ENCODE measurements around the gene CARD19.

CARD19 gene

DNA sequence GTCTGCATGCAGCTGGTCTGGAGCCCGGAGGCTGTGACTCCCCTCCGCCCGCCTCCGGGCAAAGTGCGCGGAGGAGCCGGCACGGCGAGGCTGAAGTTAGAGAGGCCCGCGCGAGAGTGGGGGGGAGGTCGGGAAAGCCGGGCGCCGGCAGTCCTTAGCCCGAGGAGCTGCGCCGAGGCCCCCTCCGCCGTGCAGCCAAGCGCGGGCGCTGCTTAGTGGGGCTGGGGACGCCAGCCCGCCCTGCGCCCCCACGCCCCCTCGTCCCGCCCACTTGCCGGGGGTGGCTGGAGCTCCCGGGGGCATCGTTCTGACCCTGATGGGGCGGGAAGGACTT lies 37.6 kb downstream of the CARD19 start:
- H3K4me1 ChIP-seq: peaks cover 76 to 94% (median 89%) of the 10 kb centered on the region in 10 experiments
- peaks cover 0 to 50% (median 33%) of the 10 kb centered on the region in 11 experiments; a peak in 14 of 22 replicates for H4K20me1 ChIP-seq
- H3K36me3 ChIP-seq: peaks cover 0 to 41% (median 9%) of the 10 kb centered on the region in 11 experiments; a peak in 13 of 22 replicates
- H3K9ac ChIP-seq: peak overlapping the region; percentile 81 to 97 (median 90)
- TF ChIP-seq Cebpa-rat (IDR thresholded peaks at IDR 0.05): no peak
- H3K4me3 ChIP-seq: peak overlapping the region; percentile 84 to 97 (median 88)
- peak overlapping the region; percentile 82 to 100 (median 98) for H3K4me2 ChIP-seq
- no peaks in the 10 kb centered on the region for H3K27me3 ChIP-seq
- peaks cover 1 to 3% (median 2%) of the 10 kb centered on the region in 11 experiments; a peak in 20 of 22 replicates for H3K9me3 ChIP-seq (replicated peaks in 1 of 11)
- peak overlapping the region; percentile 77 to 96 (median 89) for H3K27ac ChIP-seq

DNA sequence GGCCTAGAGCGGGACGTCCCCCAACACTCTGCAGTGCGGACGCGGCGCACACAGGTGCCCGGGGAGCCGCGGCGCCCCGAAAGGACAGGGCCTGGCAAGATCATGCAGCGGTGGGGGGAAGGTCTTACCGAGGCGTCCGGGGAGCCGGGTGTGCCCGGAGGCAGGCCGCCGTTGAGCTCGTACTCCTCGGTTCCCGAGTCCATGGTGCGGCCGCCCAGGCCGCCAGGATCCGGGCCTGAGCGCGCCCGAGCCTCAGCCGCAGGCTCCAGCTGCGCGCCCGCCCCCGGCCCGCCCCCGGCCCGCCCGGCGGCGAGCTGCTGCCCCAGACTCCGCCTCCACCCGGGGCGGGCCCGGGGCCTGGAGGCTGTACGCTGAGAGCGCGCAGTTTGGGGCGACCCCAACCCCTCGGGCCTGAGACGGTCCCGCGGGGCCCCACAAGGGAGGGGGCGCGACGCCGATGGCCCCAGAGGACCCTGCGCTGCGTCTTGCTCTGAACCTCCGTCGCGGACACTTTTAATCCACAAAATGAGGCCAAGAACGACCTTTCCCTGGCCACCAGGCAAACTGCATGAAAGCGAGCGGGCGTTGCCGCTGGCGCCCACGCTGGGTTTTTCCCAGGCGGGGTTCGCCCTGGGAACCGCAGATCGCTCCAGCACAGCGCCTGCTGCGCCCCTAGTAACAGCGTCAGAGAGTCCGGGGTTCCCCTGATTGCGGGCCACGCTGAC lies 38.2 kb downstream of the CARD19 start, which contains the start of gene NINJ1:
Gene NINJ1, minus strand, starts transcription at position 237 of the 725 bp plus-strand sequence. Its CDS starts 34 bp downstream, at position 203.
- Histone ChIP-seq H3K4me2 (peak within 1 kb of the TSS; percentile 82 to 100 (median 98)), H3K27me3 (no peaks in the 10 kb centered on the region), H3K27ac (peak within 1 kb of the TSS; percentile 77 to 96 (median 89)), H4K20me1 (peaks cover 0 to 45% (median 28%) of the 10 kb centered on the region in 11 experiments; a peak in 13 of 22 replicates), H3K4me1 (peaks cover 71 to 93% (median 87%) of the 10 kb centered on the region in 10 experiments), H3K9ac (peak within 1 kb of the TSS; percentile 81 to 97 (median 90)), H3K4me3 (peak within 1 kb of the TSS; percentile 84 to 97 (median 88)), H3K36me3 (peaks cover 0 to 36% (median 9%) of the 10 kb centered on the region in 11 experiments; a peak in 12 of 22 replicates), H3K9me3 (replicated peaks in 1 of 11) (peaks cover 7 to 9% (median 8%) of the 10 kb centered on the region in 11 experiments)
- no peak for TF ChIP-seq Cebpa-rat (IDR thresholded peaks at IDR 0.05)

DNA sequence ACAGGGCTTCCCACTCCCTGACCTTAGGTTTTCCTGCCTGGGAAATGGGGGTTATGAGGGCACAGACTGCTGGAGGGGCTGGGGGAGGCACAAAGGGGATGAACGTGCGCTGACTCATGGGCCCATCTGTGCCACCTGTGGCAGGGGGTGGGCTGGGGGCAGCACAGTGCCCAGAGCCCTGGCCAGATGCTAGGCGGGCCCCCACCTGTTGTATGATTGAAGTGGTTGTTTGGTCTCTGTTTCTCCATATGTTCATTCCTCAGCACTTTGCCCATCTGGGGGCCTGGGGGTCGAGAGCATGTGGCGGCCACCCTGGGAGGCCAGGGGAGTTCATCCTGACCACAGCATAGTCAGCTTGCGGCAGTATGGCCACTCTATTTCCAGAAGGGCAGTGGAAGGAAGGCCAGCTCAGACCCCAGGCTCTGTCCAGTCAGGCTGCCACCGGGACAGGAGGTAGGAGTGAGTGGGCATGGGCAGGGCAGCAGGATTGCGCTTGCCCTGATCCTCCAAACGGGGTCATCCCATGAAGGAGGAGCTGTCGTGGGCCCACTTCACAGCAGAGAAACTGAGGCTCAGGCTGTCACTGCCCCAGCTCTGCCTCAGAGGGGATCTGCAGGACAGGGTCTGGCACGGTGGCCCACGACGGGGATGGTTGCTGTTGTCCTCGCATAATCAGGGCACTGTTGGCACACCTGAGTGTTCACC lies 38.9 kb downstream of the CARD19 start:
- Histone ChIP-seq H3K4me2 (peak overlapping the region; percentile 82 to 100 (median 97)), H3K9ac (peak overlapping the region; percentile 81 to 97 (median 90)), H3K4me1 (peaks cover 71 to 93% (median 87%) of the 10 kb centered on the region in 10 experiments), H3K4me3 (peak overlapping the region; percentile 84 to 97 (median 88)), H3K27me3 (no peaks in the 10 kb centered on the region), H3K27ac (peak overlapping the region; percentile 77 to 96 (median 89)), H3K36me3 (peaks cover 0 to 29% (median 5%) of the 10 kb centered on the region in 11 experiments; a peak in 11 of 22 replicates), H3K9me3 (replicated peaks in 1 of 11) (peaks cover 11 to 16% (median 14%) of the 10 kb centered on the region in 11 experiments), H4K20me1 (peaks cover 0 to 37% (median 21%) of the 10 kb centered on the region in 11 experiments; a peak in 13 of 22 replicates)
- TF ChIP-seq Cebpa-rat (IDR thresholded peaks at IDR 0.05): no peak

DNA sequence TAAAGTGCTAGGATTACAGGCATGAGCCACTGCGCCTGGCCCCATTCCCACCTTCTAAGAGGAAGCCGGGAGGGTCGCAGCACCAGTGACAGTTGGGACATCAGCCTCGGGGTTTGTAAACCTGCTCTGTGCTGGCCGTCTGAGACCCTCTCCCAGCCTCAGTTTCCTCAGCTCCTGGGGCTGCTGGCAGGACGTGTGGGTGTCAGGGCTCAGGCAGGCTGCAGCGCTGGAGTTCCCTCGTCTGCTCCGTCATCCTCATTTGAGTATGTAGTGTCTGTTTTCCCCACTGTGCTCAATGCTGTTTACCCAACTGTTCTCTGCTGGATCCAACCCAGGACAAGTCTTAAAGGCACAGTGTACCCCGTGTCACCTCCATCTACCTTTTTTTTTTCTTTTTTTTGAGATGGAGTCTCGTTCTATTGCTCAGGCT lies 40.0 kb downstream of the CARD19 start:
- Histone ChIP-seq H3K27ac (peak overlapping the region; percentile 7 to 94 (median 75); a peak in 17 of 22 replicates), H3K4me3 (peak overlapping the region in 1 of 10 experiments; percentile 33; a peak in 2 of 20 replicates), H3K4me1 (peaks cover 71 to 93% (median 87%) of the 10 kb centered on the region in 10 experiments), H3K27me3 (no peaks in the 10 kb centered on the region), H3K9ac (peak overlapping the region in 9 of 11 experiments; percentile 10 to 91 (median 30); a peak in 9 of 22 replicates), H3K36me3 (peaks cover 0 to 18% (median 0%) of the 10 kb centered on the region in 11 experiments; a peak in 3 of 22 replicates), H3K4me2 (peak overlapping the region; percentile 82 to 100 (median 97)), H4K20me1 (peaks cover 0 to 26% (median 9%) of the 10 kb centered on the region in 11 experiments; a peak in 8 of 22 replicates), H3K9me3 (replicated peaks in 1 of 11) (peaks cover 11 to 19% (median 14%) of the 10 kb centered on the region in 11 experiments)
- TF ChIP-seq Cebpa-rat (IDR thresholded peaks at IDR 0.05): no peak

DNA sequence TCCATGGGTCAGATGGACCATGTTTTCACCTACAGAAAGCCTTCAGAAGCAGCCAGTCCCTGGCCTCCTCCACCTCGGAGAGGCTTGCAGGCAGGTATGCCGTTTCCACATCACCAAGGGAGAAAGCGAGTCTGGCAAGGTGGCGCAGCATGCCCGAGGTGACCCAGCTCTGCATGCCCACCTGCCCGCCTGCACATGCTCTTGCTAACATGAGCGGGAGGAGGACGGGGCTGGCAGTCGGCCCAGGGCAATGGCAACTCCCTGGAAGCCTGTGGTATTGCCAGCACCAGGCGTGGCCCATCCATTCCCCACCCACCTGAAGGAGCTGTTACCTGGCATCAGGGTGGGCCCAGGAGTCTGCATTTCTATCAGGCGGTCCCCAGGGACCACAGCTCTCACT lies 41.3 kb downstream of the CARD19 start:
- Histone ChIP-seq H3K4me1 (peaks cover 71 to 93% (median 87%) of the 10 kb centered on the region in 10 experiments), H3K36me3 (peaks cover 0 to 4% (median 0%) of the 10 kb centered on the region in 11 experiments; a peak in 1 of 22 replicates), H3K9me3 (replicated peaks in 1 of 11) (peaks cover 11 to 19% (median 14%) of the 10 kb centered on the region in 11 experiments), H4K20me1 (peaks cover 0 to 13% (median 0%) of the 10 kb centered on the region in 11 experiments; a peak in 8 of 22 replicates), H3K4me3 (0 out of 20 replicates have a peak overlapping the region, but pooled peaks of 1 of the 10 experiments have one; percentile 5), H3K4me2 (peak overlapping the region; percentile 82 to 100 (median 97)), H3K9ac (peak overlapping the region in 9 of 11 experiments; percentile 15 to 91 (median 62); a peak in 15 of 22 replicates), H3K27ac (peak overlapping the region; percentile 10 to 94 (median 75); a peak in 21 of 22 replicates), H3K27me3 (no peaks in the 10 kb centered on the region)
- no peak for TF ChIP-seq Cebpa-rat (IDR thresholded peaks at IDR 0.05)

DNA sequence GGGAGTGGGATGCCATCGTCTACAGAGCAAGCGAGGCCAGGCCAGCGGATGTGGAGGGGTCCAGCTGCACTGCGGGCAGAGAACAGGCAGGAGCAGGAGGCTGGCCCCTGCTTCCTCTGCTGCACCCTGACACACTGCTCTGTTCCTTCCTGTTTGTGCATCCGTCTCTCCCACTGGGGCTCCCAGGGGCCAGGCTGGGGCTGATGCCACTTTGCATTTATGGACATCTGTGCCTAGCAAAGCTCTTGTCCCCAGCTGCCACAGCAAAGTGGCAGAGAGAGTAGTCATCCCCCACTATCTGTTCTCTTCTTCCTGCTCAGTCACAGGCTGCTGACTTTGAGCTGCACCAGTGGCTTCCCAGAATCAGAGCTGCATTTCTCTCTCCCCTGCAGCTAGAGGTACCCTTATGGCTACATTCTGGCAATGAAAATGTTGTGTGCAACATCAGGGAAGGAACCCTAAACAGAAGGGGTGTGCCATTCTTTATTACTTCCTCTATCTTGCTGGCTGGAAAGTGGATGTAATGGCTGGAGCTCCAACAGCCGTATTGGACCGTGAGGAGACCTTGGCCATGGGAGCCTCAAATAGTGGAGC lies 42.3 kb downstream of the CARD19 start:
- Histone ChIP-seq H3K27ac (peak overlapping the region in 10 of 11 experiments; percentile 53 to 94 (median 76); a peak in 20 of 22 replicates), H3K36me3 (no peaks in the 10 kb centered on the region), H4K20me1 (peaks cover 0 to 4% (median 0%) of the 10 kb centered on the region in 11 experiments; a peak in 5 of 22 replicates), H3K4me2 (peak overlapping the region; percentile 82 to 100 (median 97)), H3K9ac (peak overlapping the region in 8 of 11 experiments; percentile 40 to 91 (median 70); a peak in 14 of 22 replicates), H3K4me1 (peaks cover 72 to 93% (median 86%) of the 10 kb centered on the region in 10 experiments), H3K4me3 (peak overlapping the region in 1 of 10 experiments; percentile 5; a peak in 2 of 20 replicates), H3K9me3 (replicated peaks in 1 of 11) (peaks cover 11 to 19% (median 14%) of the 10 kb centered on the region in 11 experiments), H3K27me3 (no peaks in the 10 kb centered on the region)
- TF ChIP-seq Cebpa-rat (IDR thresholded peaks at IDR 0.05): peak in 3 of 11 experiments; percentile 51 to 88 (median 61); a peak in 3 of 22 replicates

DNA sequence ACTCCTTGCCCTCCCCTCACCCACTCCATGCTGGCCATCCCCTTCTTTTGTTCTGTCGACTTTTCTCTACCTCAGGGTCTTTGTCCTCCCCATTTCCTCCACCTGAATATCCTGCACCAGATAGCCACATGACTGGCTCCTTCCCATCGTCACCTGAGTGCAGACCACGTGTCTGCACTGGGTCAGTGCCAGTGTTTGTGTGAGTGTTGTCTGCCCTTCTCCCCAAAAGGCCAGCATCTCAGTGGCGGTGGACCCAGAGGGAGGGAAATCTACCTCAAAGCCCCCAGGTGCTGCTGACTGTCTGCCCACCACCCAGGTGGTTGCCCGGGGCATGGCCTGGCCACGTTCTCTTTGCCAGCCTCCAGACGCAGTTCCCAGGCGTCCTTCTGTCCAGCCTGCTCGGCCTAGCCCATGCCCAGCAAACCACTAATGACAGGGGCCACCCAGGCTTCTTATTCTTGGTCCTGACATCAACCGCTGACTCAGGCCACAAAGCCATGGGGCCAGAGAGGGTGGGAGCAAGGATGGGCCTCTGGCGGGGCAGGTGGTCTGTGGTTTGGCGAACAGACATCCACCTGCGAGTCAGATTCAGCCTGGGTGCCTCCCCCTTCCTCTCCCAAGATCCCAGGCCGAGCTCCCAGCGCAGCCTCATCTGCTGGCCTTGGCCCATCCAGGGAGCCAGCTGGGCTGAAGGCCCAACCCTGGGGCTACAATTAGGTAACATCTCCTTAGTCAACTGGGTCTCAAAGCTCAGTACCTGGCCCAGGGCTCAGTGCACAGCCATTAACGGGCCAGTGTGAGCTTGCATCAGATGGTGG lies 43.6 kb downstream of the CARD19 start:
- Histone ChIP-seq H3K27me3 (no peaks in the 10 kb centered on the region), H3K9ac (peak overlapping the region in 4 of 11 experiments; percentile 41 to 67 (median 60); a peak in 10 of 22 replicates), H3K4me3 (peak overlapping the region in 3 of 10 experiments; percentile 15 to 34 (median 21); a peak in 4 of 20 replicates), H3K4me2 (peak overlapping the region; percentile 55 to 87 (median 78)), H3K27ac (peak overlapping the region in 10 of 11 experiments; percentile 33 to 94 (median 75); a peak in 19 of 22 replicates), H4K20me1 (no peaks in the 10 kb centered on the region; a peak in 1 of 22 replicates), H3K4me1 (peaks cover 81 to 99% (median 94%) of the 10 kb centered on the region in 10 experiments), H3K9me3 (replicated peaks in 1 of 11) (peaks cover 11 to 19% (median 14%) of the 10 kb centered on the region in 11 experiments), H3K36me3 (no peaks in the 10 kb centered on the region)
- TF ChIP-seq Cebpa-rat (IDR thresholded peaks at IDR 0.05): no peak
